Measurements from ENCODE around the gene CCDC186. TPM values are rescaled to one million over a fixed set of nuclear protein-coding genes. Genes with fewer than 3 reads are reported as not detected.

CCDC186 gene
- total and polyA plus RNA-seq, 3 donors from 2014 or later: 5.3 to 39.8 (median 30.8) TPM

DNA sequence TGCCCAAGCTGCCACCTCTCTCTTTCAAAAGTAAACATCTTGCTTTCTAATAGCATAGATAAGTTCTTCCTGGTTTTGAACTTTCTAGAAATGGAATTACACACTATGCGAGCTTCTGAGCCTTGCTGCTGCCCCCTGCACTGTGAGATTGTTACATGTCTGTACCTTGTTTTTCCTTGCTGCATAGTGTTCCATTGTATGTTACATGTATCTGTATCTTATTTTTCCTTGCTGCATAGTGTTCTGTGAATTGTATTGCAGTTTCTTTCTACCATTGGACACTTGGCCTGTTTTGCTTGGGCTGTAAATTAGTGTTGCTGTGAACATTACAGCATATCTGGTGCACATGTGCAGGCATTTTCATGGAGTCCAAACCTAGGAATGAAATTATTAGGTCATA is 41.0 kb upstream of the CCDC186 start:
- no peaks in the 10 kb centered on the region for H3K9me3 ChIP-seq
- H3K4me3 ChIP-seq: no peak overlapping the region
- H3K27ac ChIP-seq: no peak overlapping the region
- H3K36me3 ChIP-seq (ENCODE audit: low read depth, missing control alignments): no peaks in the 10 kb centered on the region
- intact Hi-C loops (cut with DNase I; ENCODE audit: low total_unique reads): no loop called here
- H3K4me1 ChIP-seq: no peaks in the 10 kb centered on the region
- 73 to 79% methylated on average over 1 of the region's 1 CpG for WGBS, 2 donors
- H3K27me3 ChIP-seq: no peaks in the 10 kb centered on the region
- TF ChIP-seq POLR2A (IDR thresholded peaks at IDR 0.05): no peak
- TF ChIP-seq, protein P1, sequence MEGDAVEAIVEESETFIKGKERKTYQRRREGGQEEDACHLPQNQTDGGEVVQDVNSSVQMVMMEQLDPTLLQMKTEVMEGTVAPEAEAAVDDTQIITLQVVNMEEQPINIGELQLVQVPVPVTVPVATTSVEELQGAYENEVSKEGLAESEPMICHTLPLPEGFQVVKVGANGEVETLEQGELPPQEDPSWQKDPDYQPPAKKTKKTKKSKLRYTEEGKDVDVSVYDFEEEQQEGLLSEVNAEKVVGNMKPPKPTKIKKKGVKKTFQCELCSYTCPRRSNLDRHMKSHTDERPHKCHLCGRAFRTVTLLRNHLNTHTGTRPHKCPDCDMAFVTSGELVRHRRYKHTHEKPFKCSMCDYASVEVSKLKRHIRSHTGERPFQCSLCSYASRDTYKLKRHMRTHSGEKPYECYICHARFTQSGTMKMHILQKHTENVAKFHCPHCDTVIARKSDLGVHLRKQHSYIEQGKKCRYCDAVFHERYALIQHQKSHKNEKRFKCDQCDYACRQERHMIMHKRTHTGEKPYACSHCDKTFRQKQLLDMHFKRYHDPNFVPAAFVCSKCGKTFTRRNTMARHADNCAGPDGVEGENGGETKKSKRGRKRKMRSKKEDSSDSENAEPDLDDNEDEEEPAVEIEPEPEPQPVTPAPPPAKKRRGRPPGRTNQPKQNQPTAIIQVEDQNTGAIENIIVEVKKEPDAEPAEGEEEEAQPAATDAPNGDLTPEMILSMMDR (IDR thresholded peaks at IDR 0.05): no peak
- DNase-seq: no peak

DNA sequence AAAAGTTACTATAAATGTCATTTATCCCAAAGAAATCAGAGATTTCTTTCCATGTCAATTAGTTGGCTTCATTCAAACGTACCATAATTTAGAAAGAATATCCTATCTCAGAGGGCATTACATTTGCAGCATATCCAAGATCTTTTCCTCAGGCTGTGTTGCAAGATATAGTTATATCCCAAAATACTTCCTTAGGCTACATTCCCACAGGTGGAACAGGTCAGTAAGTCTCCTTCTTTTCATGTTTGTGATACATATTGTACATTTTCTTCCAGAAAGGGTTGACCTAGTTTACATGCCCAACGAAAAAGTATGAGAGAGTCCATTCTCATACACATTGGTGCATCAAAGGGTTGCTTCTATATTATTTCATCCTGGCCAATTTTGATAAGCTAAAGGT is 38.1 kb upstream of the CCDC186 start:
- H3K4me3 ChIP-seq: no peak overlapping the region
- no peak for DNase-seq
- H3K36me3 ChIP-seq (ENCODE audit: low read depth, missing control alignments): no peaks in the 10 kb centered on the region
- no peaks in the 10 kb centered on the region for H3K9me3 ChIP-seq
- H3K27ac ChIP-seq: no peak overlapping the region
- intact Hi-C loops (cut with DNase I; ENCODE audit: low total_unique reads): no loop called here
- WGBS, 2 donors: 80 to 88% methylated on average over 2 of the region's 2 CpGs
- H3K4me1 ChIP-seq: no peaks in the 10 kb centered on the region
- H3K27me3 ChIP-seq: no peaks in the 10 kb centered on the region
- TF ChIP-seq, protein P1 (IDR thresholded peaks at IDR 0.05): no peak
- TF ChIP-seq POLR2A (IDR thresholded peaks at IDR 0.05): no peak

- no peak for TF ChIP-seq POLR2A (IDR thresholded peaks at IDR 0.05)
- TF ChIP-seq, protein P1 (IDR thresholded peaks at IDR 0.05): no peak
- Histone ChIP-seq H3K27ac (no peak overlapping the region), H3K36me3 (ENCODE audit: low read depth, missing control alignments) (no peaks in the 10 kb centered on the region), H3K4me1 (no peaks in the 10 kb centered on the region), H3K27me3 (no peaks in the 10 kb centered on the region), H3K9me3 (no peaks in the 10 kb centered on the region), H3K4me3 (no peak overlapping the region)
- DNase-seq: no peak
- WGBS, 2 donors: 88 to 90% methylated on average over 2 of the region's 2 CpGs
- intact Hi-C loops (cut with DNase I; ENCODE audit: low total_unique reads): no loop called here
Measured at GRCh38 chr10:114208351-114208750, 34.3 kb upstream of the CCDC186 start.

- whole genome bisulfite sequencing, 2 donors: 83 to 91% methylated on average over 1 of the region's 1 CpG
Measured at GRCh38 chr10:114207349-114207748, 33.3 kb upstream of the CCDC186 start.

GRCh38 chr10:114206902-114207301 is 32.9 kb upstream of the CCDC186 start:
- DNase-seq: no peak
- intact Hi-C loops (cut with DNase I; ENCODE audit: low total_unique reads): no loop called here
- H3K9me3 ChIP-seq: no peaks in the 10 kb centered on the region
- H3K4me1 ChIP-seq: no peaks in the 10 kb centered on the region
- TF ChIP-seq, protein P1 (IDR thresholded peaks at IDR 0.05): no peak
- no peak for TF ChIP-seq POLR2A (IDR thresholded peaks at IDR 0.05)
- no peaks in the 10 kb centered on the region for H3K36me3 ChIP-seq (ENCODE audit: low read depth, missing control alignments)
- H3K27ac ChIP-seq: no peak overlapping the region
- WGBS, 2 donors: 71 to 73% methylated on average over 2 of the region's 2 CpGs
- no peaks in the 10 kb centered on the region for H3K27me3 ChIP-seq
- H3K4me3 ChIP-seq: no peak overlapping the region

More at GRCh38 chr10:114207349-114207748, 33.3 kb upstream of the CCDC186 start:
- DNase-seq: no peak
- Histone ChIP-seq H3K36me3 (ENCODE audit: low read depth, missing control alignments) (no peaks in the 10 kb centered on the region), H3K4me1 (no peaks in the 10 kb centered on the region), H3K27me3 (no peaks in the 10 kb centered on the region), H3K27ac (no peak overlapping the region), H3K9me3 (no peaks in the 10 kb centered on the region), H3K4me3 (no peak overlapping the region)
- TF ChIP-seq, protein P1 (IDR thresholded peaks at IDR 0.05): no peak
- TF ChIP-seq POLR2A (IDR thresholded peaks at IDR 0.05): no peak
- intact Hi-C loops (cut with DNase I; ENCODE audit: low total_unique reads): no loop called here

Measured in testis (tissue), 3 donors.